GM19238 (cell line): ENCODE results near the gene RASA3.

Source experiments
- DNase-seq: peaks from one replicate; pipeline ENCODE4 v3.0.0; 2011; ENCODE audit warnings: low spot score; ENCODE audit not compliant: insufficient read length

The RASA3 gene

DNA sequence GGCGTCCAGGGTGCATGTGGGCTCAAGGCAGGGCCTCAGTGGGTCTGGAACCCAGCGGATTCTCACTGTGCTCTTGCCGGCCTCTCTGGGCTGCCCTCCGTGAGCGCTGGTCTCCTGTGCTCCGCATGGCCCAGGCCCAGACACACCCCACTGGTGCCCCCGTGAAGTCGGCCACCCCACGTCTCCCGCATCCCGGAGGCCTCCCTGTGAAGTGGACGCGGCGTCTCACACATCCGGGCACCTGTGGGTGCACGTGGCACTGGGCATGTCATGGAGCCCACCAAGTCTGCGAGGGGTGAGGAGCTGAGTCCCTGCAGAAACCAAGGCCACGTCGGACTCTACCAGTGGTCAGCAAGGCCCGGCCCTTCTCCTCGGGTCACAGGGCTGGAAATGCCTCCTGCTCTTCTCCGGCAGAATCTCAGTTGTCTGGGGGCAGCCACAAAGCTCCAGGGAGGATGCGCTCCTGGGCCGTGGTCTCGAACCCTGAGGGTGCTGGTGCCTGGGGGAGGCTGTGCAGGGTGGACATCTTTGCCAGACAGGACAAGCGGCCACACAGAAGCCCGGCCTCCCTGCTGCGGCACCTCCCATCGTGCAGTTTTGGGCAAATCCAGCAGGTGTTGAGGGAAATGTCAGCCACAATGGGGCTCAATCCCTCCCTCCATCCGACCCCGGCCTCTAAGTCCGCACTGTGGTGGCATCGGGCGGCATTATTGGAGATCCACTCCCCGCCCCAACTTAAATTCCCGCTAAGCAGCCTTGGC is 160.8 kb downstream of the RASA3 start:
- DNase-seq: no peak

DNA sequence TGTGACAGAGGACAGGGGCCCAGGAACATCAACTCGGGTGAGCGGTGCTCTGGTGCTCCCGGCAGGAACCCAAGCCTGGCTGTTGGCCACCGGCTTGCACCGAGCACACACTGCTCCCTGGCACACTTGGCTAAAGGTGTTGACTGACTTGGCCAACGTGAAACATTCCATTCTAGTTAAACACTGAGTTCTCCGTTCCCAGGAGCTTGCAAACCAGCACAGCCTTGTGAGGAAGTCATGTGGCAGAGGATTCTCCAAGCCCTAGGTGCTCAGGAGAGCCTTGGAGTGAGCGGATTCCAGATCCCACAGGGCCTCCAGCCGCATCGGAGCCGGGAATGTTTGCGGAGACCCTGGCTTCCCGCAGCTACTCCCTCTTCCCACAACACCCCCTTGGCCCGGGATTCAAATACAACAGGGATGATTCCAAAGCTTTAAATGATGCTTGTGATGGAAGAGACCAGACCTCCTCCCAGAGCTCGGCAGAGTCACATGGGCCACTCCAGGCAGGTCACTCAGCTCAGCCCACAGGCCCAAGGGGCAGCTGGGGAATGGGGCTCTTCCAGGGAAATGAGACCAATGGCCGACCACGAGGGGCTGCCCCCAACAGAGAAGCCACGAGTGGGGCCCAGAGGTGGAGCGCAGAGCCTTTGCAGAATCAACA is 161.5 kb downstream of the RASA3 start:
- DNase-seq: no peak

GRCh38 chr13:113969973-113970611 is 162.3 kb downstream of the RASA3 start:
- DNase-seq: no peak

GRCh38 chr13:113969311-113969972 is 163.0 kb downstream of the RASA3 start:
- DNase-seq: no peak

GRCh38 chr13:113968463-113969310 is 163.7 kb downstream of the RASA3 start:
- DNase-seq: no peak

GRCh38 chr13:113967729-113968462 is 164.5 kb downstream of the RASA3 start:
- DNase-seq: no peak

GRCh38 chr13:113967206-113967720 is 165.2 kb downstream of the RASA3 start:
- no peak for DNase-seq

- no peak for DNase-seq
These were observed 166.2 kb downstream of the RASA3 start for GRCh38 chr13:113965968-113966884.

- no peak for DNase-seq
These were observed 167.0 kb downstream of the RASA3 start for GRCh38 chr13:113965383-113965874.

DNA sequence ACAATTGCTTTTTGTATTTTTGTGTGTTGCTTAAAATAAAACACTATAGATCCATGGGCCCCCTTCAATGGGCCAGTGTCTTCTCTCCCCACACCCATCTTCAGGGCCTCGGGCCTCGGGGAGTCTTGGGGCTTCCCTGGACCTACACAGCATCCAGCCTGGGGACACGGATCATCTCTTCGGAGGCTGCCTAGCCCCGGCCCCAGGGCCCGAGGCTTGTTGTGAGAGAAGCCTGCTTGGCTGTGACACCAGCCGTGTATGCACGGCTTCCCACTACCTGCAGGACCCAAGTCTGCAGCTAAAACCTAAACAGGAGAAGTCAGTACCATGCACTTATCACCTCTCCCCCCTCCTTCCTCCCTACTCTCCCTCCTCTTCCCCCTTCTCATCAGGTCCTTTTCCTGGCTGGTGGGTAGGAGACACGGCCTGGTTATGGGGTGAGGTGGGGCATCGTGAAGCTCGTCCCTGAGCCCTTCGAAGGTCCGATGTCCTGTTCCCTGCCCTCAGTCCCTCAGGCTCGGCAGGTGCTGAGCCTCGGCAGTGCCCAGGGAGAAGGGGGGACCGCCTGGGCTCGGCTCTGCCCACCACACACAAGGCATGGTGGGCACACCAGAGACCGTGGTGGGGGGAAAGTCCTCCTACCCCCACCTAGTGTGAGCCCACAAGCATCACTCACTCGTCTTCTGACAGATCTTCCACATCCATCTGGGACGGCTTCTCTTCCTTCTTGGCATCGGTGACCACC is 168.0 kb downstream of the RASA3 start:
- no peak for DNase-seq

DNA sequence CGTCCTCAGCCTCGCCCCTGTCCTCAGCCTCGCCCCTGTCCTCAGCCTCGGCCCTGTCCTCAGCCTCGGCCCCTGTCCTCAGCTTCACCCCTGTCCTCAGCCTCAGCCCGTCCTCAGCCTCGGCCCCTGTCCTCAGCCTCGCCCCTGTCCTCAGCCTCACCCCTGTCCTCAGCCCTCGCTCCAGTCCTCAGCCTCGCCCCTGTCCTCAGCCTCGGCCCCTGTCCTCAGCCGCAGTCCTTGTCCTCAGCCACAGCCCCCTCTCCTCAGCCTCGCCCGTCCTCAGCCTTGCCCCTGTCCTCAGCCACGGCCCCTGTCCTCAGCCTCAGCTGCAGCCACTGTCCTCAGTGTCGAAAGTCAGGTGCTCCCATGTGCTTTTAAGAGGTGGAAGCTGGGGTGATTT is 169.0 kb downstream of the RASA3 start:
- no peak for DNase-seq

GRCh38 chr13:113962975-113963374 is 169.4 kb downstream of the RASA3 start:
- DNase-seq: no peak

DNA sequence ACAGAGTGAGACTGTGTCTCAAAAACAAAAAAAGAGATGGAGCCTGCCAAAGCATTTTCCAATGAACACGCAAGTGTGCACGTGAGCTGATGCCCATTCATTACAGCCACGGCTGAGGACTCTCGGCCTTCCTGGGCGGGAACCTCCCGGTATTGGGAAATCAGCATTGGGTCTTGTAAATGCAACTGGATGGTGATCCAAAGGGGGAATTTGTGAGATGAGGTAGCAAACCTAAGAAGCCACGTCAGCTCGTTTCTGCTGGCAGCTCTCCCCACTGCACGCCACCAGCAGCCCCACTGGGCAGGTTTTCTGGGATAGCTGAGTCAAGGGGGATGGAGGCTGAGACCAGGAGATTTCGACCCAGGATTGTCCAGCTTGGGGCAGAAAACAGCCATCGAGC is 170.0 kb downstream of the RASA3 start:
- no peak for DNase-seq

DNA sequence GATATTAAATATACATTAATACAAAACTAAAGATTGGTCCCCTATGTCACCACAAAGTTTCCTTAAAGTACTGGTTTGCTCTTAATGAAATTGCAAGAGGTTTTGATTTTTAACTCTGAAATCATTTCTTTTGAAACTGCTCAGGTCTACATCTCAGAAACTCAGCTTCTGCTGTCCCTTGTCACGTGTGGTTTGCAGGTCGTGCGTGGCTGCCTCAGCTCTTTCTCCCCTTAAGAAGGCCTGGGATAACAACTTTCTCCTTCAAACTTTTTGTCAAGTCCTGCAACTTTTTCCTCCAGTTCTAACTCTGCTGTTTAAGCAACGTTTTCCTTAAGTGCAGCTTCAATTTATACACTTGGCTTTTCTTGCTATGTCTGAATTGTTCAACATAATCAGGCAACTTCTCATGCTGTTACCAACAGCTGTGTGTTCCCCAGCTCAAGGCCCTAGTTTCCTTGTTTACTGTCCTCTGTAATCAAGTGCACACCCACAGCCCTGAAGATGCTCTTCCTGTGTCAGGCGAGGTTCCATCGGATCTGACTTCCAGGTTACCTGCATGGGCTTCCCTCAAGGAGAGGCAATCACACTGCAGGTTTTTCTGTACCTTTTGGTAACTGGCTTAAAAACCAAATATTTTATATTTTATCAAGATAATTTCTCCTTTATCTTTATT is 172.0 kb downstream of the RASA3 start:
- DNase-seq: no peak

DNA sequence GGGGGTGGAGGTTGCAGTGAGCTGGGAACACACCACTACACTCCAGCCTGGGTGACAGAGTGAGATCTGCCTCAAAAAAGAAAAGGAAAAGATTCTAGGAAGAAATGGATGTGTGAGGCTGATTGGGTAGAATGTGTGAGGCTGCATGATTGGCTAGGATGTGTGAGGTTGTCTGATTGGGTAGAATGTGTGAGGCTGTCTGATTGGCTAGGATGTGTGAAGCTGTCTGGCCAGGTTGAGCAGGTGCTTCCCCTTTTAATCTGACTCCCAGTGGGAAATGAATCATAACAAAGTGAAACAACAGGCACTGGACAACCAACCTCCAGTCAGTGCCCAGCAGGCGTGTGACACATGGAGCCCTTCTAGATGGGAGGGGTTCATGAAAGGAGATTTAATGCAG is 173.2 kb downstream of the RASA3 start:
- no peak for DNase-seq

GRCh38 chr13:113958373-113958772 is 174.1 kb downstream of the RASA3 start:
- DNase-seq: no peak

DNA sequence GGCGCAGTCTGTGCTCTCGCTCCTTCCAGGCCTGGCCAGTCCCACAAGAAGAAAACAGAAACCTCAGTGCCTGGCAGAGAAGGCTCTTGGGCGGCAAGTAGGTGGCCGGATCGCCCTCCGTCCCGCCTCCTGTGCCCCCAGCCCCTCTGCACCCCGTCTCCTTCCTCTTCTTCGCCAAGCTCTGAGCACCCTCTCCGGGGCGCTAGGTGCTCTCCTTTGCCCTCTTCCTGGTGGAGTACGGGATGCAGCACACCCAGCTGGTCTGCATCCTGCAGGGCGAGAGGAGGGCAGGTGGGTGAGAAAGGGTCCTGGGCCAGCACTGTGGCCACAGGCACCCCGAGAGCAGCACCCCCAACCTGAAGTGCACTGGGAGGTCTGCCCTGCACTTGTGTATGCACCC is 175.9 kb downstream of the RASA3 start:
- no peak for DNase-seq

GRCh38 chr13:113955691-113956090 is 176.7 kb downstream of the RASA3 start:
- no peak for DNase-seq
